ENCODE data around the gene SORT1.

DNA sequence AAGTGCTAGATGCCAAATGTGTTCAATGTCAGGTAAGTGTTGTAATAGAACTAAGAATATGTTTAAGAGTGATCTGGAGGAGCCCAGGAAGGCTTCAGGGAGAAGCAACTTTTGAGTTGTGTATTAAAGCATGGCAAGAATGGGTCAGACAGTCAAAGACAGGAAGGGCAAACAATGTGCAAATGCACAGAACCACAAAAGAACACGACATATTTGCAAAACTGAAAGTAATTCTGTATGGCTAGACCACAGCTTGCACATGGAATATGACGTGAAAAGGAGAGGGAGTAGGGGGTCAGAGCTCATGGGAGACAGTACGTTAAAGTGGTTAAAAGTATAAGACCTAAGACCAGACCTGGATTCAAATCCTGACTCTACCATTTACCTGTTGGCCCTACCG, 7.1 kb upstream of the SORT1 start:
- TF ChIP-seq GLIS3 (CRISPR knock-in tag; IDR thresholded peaks at IDR 0.05) (no peak), ZC3H10 (CRISPR knock-in tag; IDR thresholded peaks at IDR 0.05) (no peak)

All from SK-N-SH treated with all-trans-retinoic acid at 6 μM for 48 hours (cell line).